ENCODE data around the gene C2CD2.

Gene C2CD2

GRCh38 chr21:41836166-41837015 is 117.4 kb downstream of the C2CD2 start:
- DNase-seq = no peak

GRCh38 chr21:41835711-41836154 is 118.1 kb downstream of the C2CD2 start:
- no peak for DNase-seq
